H9 (cell line): ENCODE measurements around the gene ARHGAP15. TPM values are rescaled to one million over a fixed set of nuclear protein-coding genes. Genes with fewer than 3 reads are reported as not detected.

Experiments
- DNase-seq: peaks from one replicate; pipeline ENCODE4 v3.0.0-alpha.2; 2017
- H2AFZ ChIP-seq: one replicate; pipeline ENCODE4 v1.6.1; 2013; ENCODE audit warnings: mild to moderate bottlenecking, low read length, control low read depth, moderate library complexity
- H2AK5ac ChIP-seq: 2 replicates; pipeline ENCODE4 v1.6.1; 2013; ENCODE audit warnings: low read length, control low read depth, mixed read lengths; ENCODE audit not compliant: insufficient read length
- H2BK120ac ChIP-seq: one replicate; pipeline ENCODE4 v1.6.1; 2013; ENCODE audit warnings: low read depth, mild to moderate bottlenecking, low read length, control low read depth, inconsistent platforms; ENCODE audit not compliant: poor library complexity, severe bottlenecking
- H2BK12ac ChIP-seq: 2 replicates; pipeline ENCODE4 v1.6.1; 2013; ENCODE audit warnings: low read length, control low read depth, mixed read lengths, low read depth; ENCODE audit not compliant: insufficient read length
- H2BK15ac ChIP-seq: 2 replicates; pipeline ENCODE4 v1.6.1; 2013; ENCODE audit warnings: low read depth, low read length, control low read depth
- H2BK20ac ChIP-seq: one replicate; pipeline ENCODE4 v1.6.1; 2013; ENCODE audit warnings: low read depth, mild to moderate bottlenecking, low read length, control low read depth, inconsistent platforms; ENCODE audit not compliant: poor library complexity, severe bottlenecking
- H2BK5ac ChIP-seq: 2 replicates; pipeline ENCODE4 v1.6.1; 2013; ENCODE audit warnings: low read length, control low read depth, mixed read lengths; ENCODE audit not compliant: insufficient read length
- H3K14ac ChIP-seq: 2 replicates; pipeline ENCODE4 v1.6.1; 2013; ENCODE audit warnings: low read length, control low read depth; ENCODE audit not compliant: insufficient read depth
- H3K18ac ChIP-seq: 2 replicates; pipeline ENCODE4 v1.6.1; 2013; ENCODE audit warnings: low read depth, mild to moderate bottlenecking, mixed read lengths, low read length, control low read depth; ENCODE audit not compliant: insufficient read length
- H3K23ac ChIP-seq: 2 replicates; pipeline ENCODE4 v1.6.1; 2013; ENCODE audit warnings: low read length, control low read depth, mixed read lengths, low read depth; ENCODE audit not compliant: insufficient read length
- H3K23me2 ChIP-seq: 2 replicates; pipeline ENCODE4 v1.6.1; 2013; ENCODE audit warnings: low read depth, mild to moderate bottlenecking, mixed read lengths, low read length, control low read depth; ENCODE audit not compliant: insufficient read length, poor library complexity, severe bottlenecking
- H3K27ac ChIP-seq: 2 replicates; pipeline ENCODE4 v1.5.1; 2013; ENCODE audit warnings: low read length, control low read depth, mixed read lengths, low read depth; ENCODE audit not compliant: insufficient read length
- H3K27me3 ChIP-seq: 2 replicates; pipeline ENCODE4 v1.6.1; 2013; ENCODE audit warnings: low read length, control low read depth, inconsistent platforms; ENCODE audit not compliant: insufficient read depth
- H3K4ac ChIP-seq: 2 replicates; pipeline ENCODE4 v1.6.1; 2013; ENCODE audit warnings: low read depth, mild to moderate bottlenecking, control low read depth, inconsistent platforms, low read length, moderate library complexity
- H3K4me1 ChIP-seq: 2 replicates; pipeline ENCODE4 v1.6.1; 2013; ENCODE audit warnings: low read length, control low read depth, inconsistent platforms; ENCODE audit not compliant: insufficient read depth
- H3K4me2 ChIP-seq: 2 replicates; pipeline ENCODE4 v1.6.1; 2013; ENCODE audit warnings: low read length, control low read depth, mixed read lengths; ENCODE audit not compliant: insufficient read length, insufficient read depth
- H3K56ac ChIP-seq: 2 replicates; pipeline ENCODE4 v1.6.1; 2013; ENCODE audit warnings: low read depth, mild to moderate bottlenecking, mixed read lengths, low read length, control low read depth; ENCODE audit not compliant: insufficient read length
- H3K79me1 ChIP-seq: 2 replicates; pipeline ENCODE4 v1.6.1; 2013; ENCODE audit warnings: low read depth, mild to moderate bottlenecking, moderate library complexity, low read length, control low read depth, inconsistent platforms; ENCODE audit not compliant: insufficient read depth, poor library complexity, severe bottlenecking
- H3K79me2 ChIP-seq: 2 replicates; pipeline ENCODE4 v1.6.1; 2013; ENCODE audit warnings: low read length, control low read depth, inconsistent platforms; ENCODE audit not compliant: insufficient read depth
- H3K9ac ChIP-seq: 2 replicates; pipeline ENCODE4 v1.6.1; 2013; ENCODE audit warnings: low read length, control low read depth, mixed read lengths; ENCODE audit not compliant: insufficient read length; ENCODE audit errors: extremely low read depth
- H3K9me3 ChIP-seq: one replicate; pipeline ENCODE4 v1.6.1; 2013; ENCODE audit warnings: low read depth, low read length, inconsistent platforms; ENCODE audit not compliant: control insufficient read depth
- H3T11ph ChIP-seq: one replicate; pipeline ENCODE4 v1.6.1; 2013; ENCODE audit warnings: mild to moderate bottlenecking, low read length, control low read depth, inconsistent platforms
- H4K20me1 ChIP-seq: one replicate; pipeline ENCODE4 v1.6.1; 2013; ENCODE audit not compliant: control insufficient read depth, insufficient read length, insufficient read depth
- H4K5ac ChIP-seq: 2 replicates; pipeline ENCODE4 v1.6.1; 2013; ENCODE audit warnings: low read depth, mild to moderate bottlenecking, mixed read lengths, low read length, control low read depth; ENCODE audit not compliant: insufficient read length
- H4K8ac ChIP-seq: replicated peaks from 2 replicates; pipeline ENCODE4 v1.6.1; 2013; ENCODE audit warnings: low read length, control low read depth, mixed read lengths, low read depth; ENCODE audit not compliant: insufficient read length
- H4K91ac ChIP-seq: 2 replicates; pipeline ENCODE4 v1.6.1; 2013; ENCODE audit warnings: low read depth, mild to moderate bottlenecking, moderate library complexity, mixed read lengths, low read length, control low read depth; ENCODE audit not compliant: insufficient read length
- H3K27ac Mint-ChIP-seq, 3 experiments: 2 replicates in 2 of 3; 3 replicates in 1 of 3; pipeline ENCODE4 v1.8.0; 2020 to 2021; ENCODE audit warnings: mixed read lengths in 3 of 3, mild to moderate bottlenecking in 1 of 3, moderate library complexity in 1 of 3
- H3K27me3 Mint-ChIP-seq: 2 replicates; pipeline ENCODE4 v1.8.0; 2021; ENCODE audit warnings: low read depth, mild to moderate bottlenecking, moderate library complexity, mixed read lengths
- H3K36me3 Mint-ChIP-seq, 3 experiments: 2 replicates in 2 of 3; 3 replicates in 1 of 3; pipeline ENCODE4 v1.8.0; 2020 to 2021; ENCODE audit warnings: low read depth in 3 of 3, mixed read lengths in 3 of 3; ENCODE audit not compliant: insufficient read depth in 1 of 3
- H3K4me1 Mint-ChIP-seq, 2 experiments: 2 replicates each; pipeline ENCODE4 v1.8.0; 2020; ENCODE audit warnings: mixed read lengths in 2 of 2
- H3K4me3 Mint-ChIP-seq, 2 experiments: 2 replicates in 1 of 2; 3 replicates in 1 of 2; pipeline ENCODE4 v1.8.0; 2020 to 2021; ENCODE audit warnings: mild to moderate bottlenecking in 2 of 2, mixed read lengths in 2 of 2, moderate library complexity in 1 of 2
- H3K9me3 Mint-ChIP-seq, 2 experiments: 2 replicates in 1 of 2; 3 replicates in 1 of 2; pipeline ENCODE4 v1.8.0; 2020; ENCODE audit warnings: mild to moderate bottlenecking in 2 of 2, mixed read lengths in 2 of 2, moderate library complexity in 1 of 2
- CTCF ChIP-seq: fragments of 200-600 bp; sonication (generic); conservative IDR thresholded peaks from 3 replicates; pipeline ENCODE4 v1.8.0; 2021; ENCODE audit warnings: antibody characterized with exemption, mild to moderate bottlenecking
- WGBS: extraction: QIAGEN DNeasy Blood & Tissue Kit; methylation state at CpG from one replicate; pipeline ENCODE4 v1.1.7; 2013; ENCODE audit warnings: missing lambda C conversion rate, low lambda C conversion rate, mixed read lengths; ENCODE audit not compliant: insufficient read length; ENCODE audit errors: extremely low coverage; 5-methylcytosine and 5-hydroxymethylcytosine counted together
- total RNA-seq: library from RNA; stranded (reverse); gene quantifications from 2 replicates; pipeline ENCODE4 v1.2.1, GENCODE V29; 2021

Gene ARHGAP15
- total RNA-seq, 1 experiment from 2014 or later = not detected

DNA sequence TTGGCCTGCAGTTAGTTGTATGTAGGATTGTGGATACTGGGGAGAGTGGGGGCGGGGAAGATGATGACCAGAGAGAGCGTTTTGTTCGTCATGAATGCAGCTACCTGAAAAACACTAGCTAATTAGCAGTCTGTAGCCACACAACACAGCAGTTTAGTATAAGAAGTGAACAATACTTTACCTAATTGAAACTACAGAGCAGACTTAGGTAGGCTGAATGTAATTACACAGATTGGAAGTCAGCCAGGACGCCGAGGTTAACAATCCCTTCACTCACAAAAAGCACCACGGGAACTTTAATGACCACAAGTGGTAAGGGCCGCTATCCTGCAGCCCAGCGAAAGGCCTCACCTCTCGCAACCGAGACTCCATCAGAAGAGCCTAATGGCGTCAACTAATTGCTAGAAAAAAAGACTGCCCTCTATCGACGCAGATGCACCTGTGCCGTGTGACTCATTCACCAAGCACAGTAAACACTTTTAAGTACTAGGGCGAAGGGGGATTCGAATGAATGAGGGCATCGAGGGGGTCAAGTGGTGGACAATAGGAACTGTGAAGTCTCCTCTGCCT, 591.0 kb downstream of the ARHGAP15 start:
- no peak overlapping the region for H3K4me2 ChIP-seq
- DNase-seq = peak; percentile 67
- no peak overlapping the region for H3K4me3 Mint-ChIP-seq

More for the DNA sequence above, 591.0 kb downstream of the ARHGAP15 start:
- Histone ChIP-seq H4K5ac (no peak overlapping the region), H3K79me1 (no peaks in the 10 kb centered on the region), H3K4ac (no peak overlapping the region), H3K79me2 (no peaks in the 10 kb centered on the region), H2AFZ (no peak overlapping the region), H2BK120ac (no peak overlapping the region), H2AK5ac (no peak overlapping the region), H3K23ac (no peak overlapping the region), H4K91ac (no peak overlapping the region), H3K56ac (no peak overlapping the region), H2BK20ac (no peak overlapping the region), H3K18ac (no peak overlapping the region), H3K27ac (no peak overlapping the region), H3K23me2 (no peaks in the 10 kb centered on the region), H3K4me1 (no peaks in the 10 kb centered on the region), H3T11ph (no peak overlapping the region), H3K9ac (no peak overlapping the region), H3K27me3 (no peaks in the 10 kb centered on the region), H3K9me3 (no peaks in the 10 kb centered on the region), H3K14ac (no peak overlapping the region), H4K8ac (no peak overlapping the region), H2BK15ac (no peak overlapping the region), H2BK12ac (no peak overlapping the region), H4K20me1 (no peaks in the 10 kb centered on the region), H2BK5ac (no peak overlapping the region)
- peaks cover 5 to 16% of the 10 kb centered on the region in 2 experiments for H3K4me1 Mint-ChIP-seq
- WGBS = no CpG with 5 or more reads among the region's 17 CpGs
- H3K9me3 Mint-ChIP-seq = no peaks in the 10 kb centered on the region
- 0 out of 7 replicates have a peak overlapping the region, but pooled peaks of 1 of the 3 experiments have one; percentile 36 for H3K27ac Mint-ChIP-seq
- no peaks in the 10 kb centered on the region for H3K36me3 Mint-ChIP-seq
- TF ChIP-seq CTCF = peak; percentile 57
- H3K27me3 Mint-ChIP-seq = no peaks in the 10 kb centered on the region
